NCI-H1436 treated with DMSO at 0.1 percent for 48 hours (cell line): ENCODE data around the gene SRPK2.
"Not testable (repeated sequence)": the region's sequence is repeated elsewhere in the genome, so short reads cannot be mapped to it uniquely, and the experiment has no call there.

Source experiments
- DNase-seq: peaks from one replicate; lab custom pipeline; 2025; lab: John Stamatoyannopoulos, UW

SRPK2 gene

GRCh38 chr7:105267244-105267643 is 121.5 kb downstream of the SRPK2 start:
- DNase-seq, result no peak

GRCh38 chr7:105264707-105265106 is 124.0 kb downstream of the SRPK2 start:
- DNase-seq, result no peak

GRCh38 chr7:105261689-105262088 is 127.0 kb downstream of the SRPK2 start:
- no peak for DNase-seq

- not testable (repeated sequence) for DNase-seq
Measured at GRCh38 chr7:105260201-105260871, 128.4 kb downstream of the SRPK2 start.

GRCh38 chr7:105258919-105259318 is 129.8 kb downstream of the SRPK2 start:
- DNase-seq, result not testable (repeated sequence)

- DNase-seq, result no peak
Measured at GRCh38 chr7:105257338-105257737, 131.4 kb downstream of the SRPK2 start.

- no peak for DNase-seq
Measured at GRCh38 chr7:105256761-105257231, 131.9 kb downstream of the SRPK2 start.

- DNase-seq, result no peak
Measured at GRCh38 chr7:105250706-105251105, 138.0 kb downstream of the SRPK2 start.

GRCh38 chr7:105250239-105250638 is 138.5 kb downstream of the SRPK2 start:
- DNase-seq, result no peak

- DNase-seq, result no peak
Measured at GRCh38 chr7:105249216-105249615, 139.5 kb downstream of the SRPK2 start.

GRCh38 chr7:105246679-105247078 is 142.0 kb downstream of the SRPK2 start:
- DNase-seq, result no peak

- DNase-seq, result no peak
Measured at GRCh38 chr7:105246256-105246655, 142.5 kb downstream of the SRPK2 start.

- DNase-seq, result no peak
Measured at GRCh38 chr7:105245398-105246114, 143.2 kb downstream of the SRPK2 start.

- no peak for DNase-seq
Measured at GRCh38 chr7:105244594-105244993, 144.1 kb downstream of the SRPK2 start.

- DNase-seq, result no peak
Measured at GRCh38 chr7:105241198-105241597, 147.5 kb downstream of the SRPK2 start.

GRCh38 chr7:105238198-105238765 is 150.4 kb downstream of the SRPK2 start:
- no peak for DNase-seq

GRCh38 chr7:105234886-105235285 is 153.8 kb downstream of the SRPK2 start:
- no peak for DNase-seq

GRCh38 chr7:105232829-105233291 is 155.9 kb downstream of the SRPK2 start:
- DNase-seq, result not testable (repeated sequence)

GRCh38 chr7:105230486-105230885 is 158.2 kb downstream of the SRPK2 start:
- DNase-seq, result no peak

- DNase-seq, result no peak
Measured at GRCh38 chr7:105229641-105230040, 159.1 kb downstream of the SRPK2 start.

GRCh38 chr7:105228555-105228954 is 160.2 kb downstream of the SRPK2 start:
- no peak for DNase-seq

- DNase-seq, result no peak
Measured at GRCh38 chr7:105227391-105227790, 161.3 kb downstream of the SRPK2 start.
